ENCODE data around the gene HYKK. TPM values are rescaled to one million over a fixed set of nuclear protein-coding genes. Genes with fewer than 3 reads are reported as not detected.

Gene HYKK
- total and polyA plus RNA-seq, 10 of the 15 experiments (the other 5 are each of a cell fraction or from before 2014, with no cell fraction given): 0.15 to 0.98 (median 0.49) TPM

- no peak for TF ChIP-seq PRDM15 (CRISPR knock-in tag; IDR thresholded peaks at IDR 0.05)
- TF ChIP-seq RELB (IDR thresholded peaks at IDR 0.05; ENCODE audit: low read depth): 0 out of 2 replicates have a peak, but pooled peaks have one; percentile 16
- TF ChIP-seq ZNF207 (IDR thresholded peaks at IDR 0.05; ENCODE audit: borderline replicate concordance): no peak
- no peak for TF ChIP-seq BCL3 (IDR thresholded peaks at IDR 0.05; ENCODE audit: borderline replicate concordance, insufficient read depth, low read depth, low read length, poor library complexity, severe bottlenecking)
- no peak for TF ChIP-seq RAD51 (IDR thresholded peaks at IDR 0.05)
- no peak for TF ChIP-seq USF1 (IDR thresholded peaks at IDR 0.05; ENCODE audit: borderline replicate concordance, extremely low read length, insufficient read depth, low read depth, low read length)
- TF ChIP-seq JUNB (IDR thresholded peaks at IDR 0.05): no peak
- TF ChIP-seq SREBF2 (IDR thresholded peaks at IDR 0.05; ENCODE audit: low read length): no peak
- TF ChIP-seq IKZF2 (IDR thresholded peaks at IDR 0.05): no peak
- no peak for TF ChIP-seq YY1 (IDR thresholded peaks at IDR 0.05; ENCODE audit: low read depth, low read length)
- no peak for TF ChIP-seq ZNF384 (IDR thresholded peaks at IDR 0.05; ENCODE audit: borderline replicate concordance, low read depth, low read length)
Measured at GRCh38 chr15:78565951-78566774, 58.8 kb downstream of the HYKK start (continued).

All from GM12878 (cell line).